MCF 10A (cell line): ENCODE data around the gene S100A7A. TPM values are rescaled to one million over a fixed set of nuclear protein-coding genes. Genes with fewer than 3 reads are reported as not detected.
"Not testable (repeated sequence)": the region's sequence is repeated elsewhere in the genome, so short reads cannot be mapped to it uniquely, and the experiment has no call there.

ENCODE experiments used
- BruUV-seq: library from RNA; stranded (reverse); fragments of 400-500 nt; replicated peaks from 2 replicates; lab custom pipeline; 2021; lab: Mats Ljungman, UMichigan
- CTCF ChIA-PET: fragments of 300-600 bp; sonication (Branson Sonifier 250); formaldehyde crosslinking; extraction: SDS; loops from one replicate; lab custom pipeline; 2021; ENCODE audit warnings: antibody characterized with exemption, inconsistent platforms; lab: Yijun Ruan, JAX
- POLR2A ChIA-PET: fragments of 300-600, 350-650 bp; sonication (Branson Sonifier 250); formaldehyde crosslinking; extraction: SDS; loops from one replicate; lab custom pipeline; 2020; ENCODE audit warnings: antibody characterized with exemption, inconsistent platforms; lab: Yijun Ruan, JAX
- DNase-seq: peaks from one replicate; pipeline ENCODE4 v3.0.0-alpha.2; 2018; ENCODE audit not compliant: unreplicated experiment
- H3K27ac Mint-ChIP-seq: one replicate; pipeline ENCODE4 v1.8.0; 2022; ENCODE audit warnings: mild to moderate bottlenecking, low read depth, mixed read lengths; ENCODE audit not compliant: unreplicated experiment
- H3K27me3 Mint-ChIP-seq: one replicate; pipeline ENCODE4 v1.8.0; 2022; ENCODE audit warnings: mixed read lengths; ENCODE audit not compliant: insufficient read depth, unreplicated experiment
- H3K36me3 Mint-ChIP-seq: one replicate; pipeline ENCODE4 v1.8.0; 2022; ENCODE audit warnings: mild to moderate bottlenecking, moderate library complexity, mixed read lengths; ENCODE audit not compliant: insufficient read depth, unreplicated experiment
- H3K4me1 Mint-ChIP-seq: one replicate; pipeline ENCODE4 v1.8.0; 2022; ENCODE audit warnings: mixed read lengths; ENCODE audit not compliant: insufficient read depth, unreplicated experiment
- H3K4me3 Mint-ChIP-seq: one replicate; pipeline ENCODE4 v1.8.0; 2022; ENCODE audit warnings: mild to moderate bottlenecking, moderate library complexity, mixed read lengths; ENCODE audit not compliant: unreplicated experiment
- H3K9me3 Mint-ChIP-seq: one replicate; pipeline ENCODE4 v1.8.0; 2022; ENCODE audit warnings: mixed read lengths; ENCODE audit not compliant: unreplicated experiment
- intact Hi-C: fragments of 100-400 bp; cut with micrococcal nuclease; formaldehyde crosslinking; loops from 2 replicates; pipeline ENCODE4 v1.14.1; 2022
- total RNA-seq: library from RNA; stranded (reverse); gene quantifications from 2 replicates; pipeline ENCODE4 v1.2.3, GENCODE V29; 2022
- TF ChIP-seq, protein P1 (sequence below): fragments of 200-600 bp; IDR thresholded peaks from one replicate; pipeline ENCODE4 v1.8.0; 2022; ENCODE audit warnings: antibody characterized with exemption, mild to moderate bottlenecking; ENCODE audit not compliant: unreplicated experiment

S100A7A gene
- total RNA-seq, 1 experiment from 2014 or later: not detected

DNA sequence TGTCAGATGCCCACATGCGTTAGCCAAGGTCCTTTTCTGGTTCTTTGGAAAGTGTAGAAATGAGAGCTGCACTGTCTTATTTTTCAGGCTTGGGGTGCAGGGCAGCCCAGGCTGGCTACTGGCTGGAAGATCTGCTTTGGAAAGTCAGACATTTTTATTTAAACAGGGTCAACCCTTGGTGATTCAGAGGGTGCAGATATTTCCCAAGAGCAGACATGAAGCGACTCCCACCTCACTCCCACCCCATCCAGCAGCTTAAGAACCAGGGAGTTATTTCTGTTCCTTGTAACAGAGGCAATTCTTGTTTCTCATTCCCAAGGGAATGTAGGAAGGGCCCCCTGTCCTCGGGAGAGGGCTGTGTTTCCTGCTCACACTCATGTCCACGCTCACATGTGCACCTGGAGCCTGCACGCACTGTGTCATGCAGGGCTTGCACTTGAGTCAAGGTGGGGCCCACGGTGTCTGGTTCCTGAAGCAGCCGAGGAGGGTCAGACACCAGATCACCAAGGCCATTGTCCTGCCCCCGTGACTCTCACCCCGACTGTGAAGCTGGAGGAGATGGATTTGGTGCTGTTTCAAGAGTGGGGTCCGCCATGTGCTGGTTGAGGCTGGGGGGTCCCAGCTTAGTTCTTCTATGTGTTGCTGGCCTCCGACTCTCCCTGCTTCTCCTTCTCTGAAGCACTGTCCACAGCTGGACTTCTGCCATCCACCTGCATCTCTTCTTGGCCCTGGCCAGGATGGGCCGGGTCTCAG is 992 bp downstream of the S100A7A start:
- ChIA-PET POLR2A (no interaction called here), CTCF (interaction anchor here (1.3 kb wide), 1 partner anchor 62 kb away, joined by 4 read pairs; no protein-coding TSS in a partner anchor)
- no peaks in the 10 kb centered on the region for H3K9me3 Mint-ChIP-seq
- TF ChIP-seq, protein P1, sequence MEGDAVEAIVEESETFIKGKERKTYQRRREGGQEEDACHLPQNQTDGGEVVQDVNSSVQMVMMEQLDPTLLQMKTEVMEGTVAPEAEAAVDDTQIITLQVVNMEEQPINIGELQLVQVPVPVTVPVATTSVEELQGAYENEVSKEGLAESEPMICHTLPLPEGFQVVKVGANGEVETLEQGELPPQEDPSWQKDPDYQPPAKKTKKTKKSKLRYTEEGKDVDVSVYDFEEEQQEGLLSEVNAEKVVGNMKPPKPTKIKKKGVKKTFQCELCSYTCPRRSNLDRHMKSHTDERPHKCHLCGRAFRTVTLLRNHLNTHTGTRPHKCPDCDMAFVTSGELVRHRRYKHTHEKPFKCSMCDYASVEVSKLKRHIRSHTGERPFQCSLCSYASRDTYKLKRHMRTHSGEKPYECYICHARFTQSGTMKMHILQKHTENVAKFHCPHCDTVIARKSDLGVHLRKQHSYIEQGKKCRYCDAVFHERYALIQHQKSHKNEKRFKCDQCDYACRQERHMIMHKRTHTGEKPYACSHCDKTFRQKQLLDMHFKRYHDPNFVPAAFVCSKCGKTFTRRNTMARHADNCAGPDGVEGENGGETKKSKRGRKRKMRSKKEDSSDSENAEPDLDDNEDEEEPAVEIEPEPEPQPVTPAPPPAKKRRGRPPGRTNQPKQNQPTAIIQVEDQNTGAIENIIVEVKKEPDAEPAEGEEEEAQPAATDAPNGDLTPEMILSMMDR: no peak
- no peak overlapping the region for H3K4me3 Mint-ChIP-seq
- peaks cover 59% of the 10 kb centered on the region for H3K27me3 Mint-ChIP-seq
- BruUV-seq: no TSS peak
- H3K27ac Mint-ChIP-seq: no peak overlapping the region
- intact Hi-C loops: no loop called here
- no peaks in the 10 kb centered on the region for H3K4me1 Mint-ChIP-seq
- no peaks in the 10 kb centered on the region for H3K36me3 Mint-ChIP-seq
- no peak for DNase-seq

GRCh38 chr1:153418758-153419435 is 2.6 kb downstream of the S100A7A start:
- H3K36me3 Mint-ChIP-seq, POLR2A ChIA-PET, intact Hi-C loops, DNase-seq, H3K9me3 Mint-ChIP-seq, H3K27ac Mint-ChIP-seq, BruUV-seq, H3K4me1 Mint-ChIP-seq, H3K4me3 Mint-ChIP-seq: not testable (repeated sequence)
- peaks cover 61% of the 10 kb centered on the region for H3K27me3 Mint-ChIP-seq
- CTCF ChIA-PET: interaction anchor here (1.3 kb wide), 1 partner anchor 76 kb away, joined by 5 read pairs; no protein-coding TSS in a partner anchor

GRCh38 chr1:153419436-153419793 is 3.1 kb downstream of the S100A7A start:
- CTCF ChIA-PET: interaction anchor here (1.3 kb wide), 1 partner anchor 75 kb away, joined by 5 read pairs; no protein-coding TSS in a partner anchor
- intact Hi-C loops, H3K27ac Mint-ChIP-seq, H3K36me3 Mint-ChIP-seq, DNase-seq, H3K4me1 Mint-ChIP-seq, H3K4me3 Mint-ChIP-seq, H3K9me3 Mint-ChIP-seq, BruUV-seq: not testable (repeated sequence)
- H3K27me3 Mint-ChIP-seq: peaks cover 61% of the 10 kb centered on the region
- POLR2A ChIA-PET: interaction anchor here (0.6 kb wide), 1 partner anchor 381 kb away, joined by 3 read pairs; no protein-coding TSS in a partner anchor

DNA sequence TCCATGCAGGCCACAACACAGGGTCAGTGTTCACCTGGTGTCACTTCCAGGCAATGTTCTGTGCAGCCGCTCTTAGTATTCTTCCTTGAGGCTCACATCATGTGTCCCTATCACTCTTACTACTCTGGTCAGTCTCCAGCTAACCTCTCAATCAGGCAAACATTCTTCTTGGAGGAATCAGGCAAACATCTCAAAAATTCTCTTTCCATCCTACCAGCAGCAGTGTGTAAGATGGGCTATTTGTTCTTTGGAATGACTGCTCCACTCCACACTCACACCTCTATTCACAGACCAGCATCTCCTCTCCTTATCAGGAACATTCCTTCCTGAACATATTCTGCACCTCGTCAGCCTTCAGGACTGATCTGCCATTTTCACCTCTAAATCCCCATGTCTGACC is 4.0 kb downstream of the S100A7A start:
- intact Hi-C loops: no loop called here
- no peaks in the 10 kb centered on the region for H3K9me3 Mint-ChIP-seq
- ChIA-PET POLR2A (no interaction called here), CTCF (interaction anchor here (0.7 to 1.3 kb wide), 2 partner anchors 67 to 74 kb away, joined by 4 to 5 read pairs; no protein-coding TSS in a partner anchor)
- no peaks in the 10 kb centered on the region for H3K36me3 Mint-ChIP-seq
- DNase-seq: no peak
- peaks cover 68% of the 10 kb centered on the region for H3K27me3 Mint-ChIP-seq
- H3K27ac Mint-ChIP-seq: no peak overlapping the region
- TF ChIP-seq, protein P1: no peak
- H3K4me3 Mint-ChIP-seq: no peak overlapping the region
- BruUV-seq: no TSS peak
- no peaks in the 10 kb centered on the region for H3K4me1 Mint-ChIP-seq
